Activated naive CD4-positive, alpha-beta T cell treated with anti-CD3 and anti-CD28 coated beads, Interleukin-2, amount 50 U/mL, for 16 hours (primary cell): ENCODE measurements around the gene CCDC185.
"Not testable (repeated sequence)": the region's sequence is repeated elsewhere in the genome, so short reads cannot be mapped to it uniquely, and the experiment has no call there.

Source experiments
- DNase-seq: peaks from one replicate; pipeline ENCODE4 v3.0.0-alpha.2; 2020

CCDC185 gene

DNA sequence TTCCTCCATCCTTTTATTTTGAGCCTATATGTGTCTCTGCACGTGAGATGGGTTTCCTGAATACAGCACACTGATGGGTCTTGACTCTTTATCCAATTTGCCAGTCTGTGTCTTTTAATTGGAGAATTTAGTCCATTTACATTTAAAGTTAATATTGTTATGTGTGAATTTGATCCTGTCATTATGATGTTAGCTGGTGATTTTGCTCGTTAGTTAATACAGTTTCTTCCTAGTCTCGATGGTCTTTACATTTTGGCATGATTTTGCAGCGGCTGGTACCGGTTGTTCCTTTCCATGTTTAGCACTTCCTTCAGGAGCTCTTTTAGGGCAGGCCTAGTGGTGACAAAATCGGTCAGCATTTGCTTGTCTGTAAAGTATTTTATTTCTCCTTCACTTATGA, 6.2 kb downstream of the CCDC185 start:
- not testable (repeated sequence) for DNase-seq

DNA sequence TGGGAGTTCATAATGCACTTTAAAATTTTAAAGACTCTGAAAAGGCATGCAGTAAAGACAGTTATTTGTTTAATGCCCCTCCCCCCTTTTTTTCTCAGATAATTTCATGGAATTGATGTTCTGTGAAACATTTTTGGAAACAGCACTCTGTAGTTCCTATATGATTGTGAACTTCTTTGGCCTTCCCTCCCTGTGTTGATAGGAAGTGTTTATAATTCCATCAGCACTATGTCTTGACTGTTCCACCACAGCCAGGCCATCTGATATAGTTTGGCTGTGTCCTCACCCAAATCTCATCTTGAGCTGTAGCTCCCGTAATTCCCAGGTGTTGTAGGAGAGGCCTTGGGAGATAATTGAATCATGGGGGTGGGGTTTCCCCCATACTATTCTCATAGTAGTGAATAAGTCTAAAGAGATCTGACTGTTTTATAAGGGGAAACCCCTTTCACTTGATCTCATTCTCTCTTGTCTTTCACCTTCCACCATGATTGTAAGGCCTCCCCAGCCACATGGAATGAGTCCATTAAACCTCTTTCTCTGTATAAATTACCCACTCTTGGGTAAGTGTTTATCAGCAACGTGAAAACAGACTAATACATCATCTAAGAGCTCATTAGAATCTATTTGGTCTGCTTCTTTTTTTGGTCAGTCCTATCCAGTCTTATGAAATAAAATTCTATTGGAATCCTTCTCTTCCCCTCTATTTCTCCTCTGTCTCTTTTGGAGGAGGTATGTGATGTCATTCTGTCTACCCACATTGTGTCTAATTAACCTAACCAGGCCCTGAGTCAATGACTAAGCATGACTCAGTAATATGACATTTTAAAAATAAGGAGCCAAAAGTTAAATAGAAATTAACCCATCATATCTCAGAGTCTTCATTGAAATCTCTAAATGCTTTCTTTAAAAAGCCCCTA, 8.9 kb downstream of the CCDC185 start:
- no peak for DNase-seq

DNA sequence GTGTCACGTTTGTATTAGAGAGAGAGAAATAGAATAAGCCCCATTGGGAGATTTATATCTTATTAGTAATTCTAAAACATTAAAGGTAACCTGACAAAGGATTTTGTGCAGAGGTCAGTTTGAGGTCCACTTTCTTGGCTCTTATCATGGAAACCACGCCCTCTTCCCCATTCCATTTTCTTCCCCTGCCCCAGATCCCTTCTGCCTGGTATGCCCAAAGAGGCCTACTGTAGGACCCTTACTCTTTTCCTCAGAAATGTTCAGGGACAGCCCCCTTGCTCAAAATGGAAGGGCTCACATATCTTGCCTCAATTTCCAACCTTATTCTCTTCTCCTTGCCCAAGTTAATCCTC, 9.6 kb downstream of the CCDC185 start:
- no peak for DNase-seq

DNA sequence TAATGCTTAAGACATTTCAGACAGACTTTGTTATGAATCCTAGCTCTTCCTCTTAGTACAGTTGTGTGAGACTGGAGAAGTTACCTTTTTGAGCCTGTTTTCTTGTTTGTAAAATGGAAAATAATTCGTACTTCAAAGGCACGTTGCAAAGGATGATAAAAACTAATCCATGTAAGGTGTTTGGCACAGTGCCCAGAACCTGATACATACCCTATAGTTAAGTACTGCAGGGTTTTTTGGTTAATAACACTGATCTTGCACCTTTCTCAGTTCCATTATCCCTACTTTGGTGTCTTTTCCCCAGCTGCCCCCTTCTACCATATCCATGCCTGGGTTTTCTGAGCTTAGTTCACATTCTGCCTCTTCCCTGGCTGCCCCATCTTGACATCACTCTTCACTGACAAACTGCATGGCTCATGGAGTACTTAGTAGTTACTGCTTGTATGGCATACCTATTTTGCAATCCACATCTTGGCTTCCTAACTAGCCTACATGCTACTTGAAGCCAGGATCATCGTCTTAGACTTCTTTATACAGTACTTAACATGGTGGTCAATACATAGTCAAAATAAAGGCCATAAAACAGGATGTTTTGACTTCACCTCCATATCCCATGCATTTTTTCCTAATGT, 10.1 kb downstream of the CCDC185 start:
- no peak for DNase-seq

DNA sequence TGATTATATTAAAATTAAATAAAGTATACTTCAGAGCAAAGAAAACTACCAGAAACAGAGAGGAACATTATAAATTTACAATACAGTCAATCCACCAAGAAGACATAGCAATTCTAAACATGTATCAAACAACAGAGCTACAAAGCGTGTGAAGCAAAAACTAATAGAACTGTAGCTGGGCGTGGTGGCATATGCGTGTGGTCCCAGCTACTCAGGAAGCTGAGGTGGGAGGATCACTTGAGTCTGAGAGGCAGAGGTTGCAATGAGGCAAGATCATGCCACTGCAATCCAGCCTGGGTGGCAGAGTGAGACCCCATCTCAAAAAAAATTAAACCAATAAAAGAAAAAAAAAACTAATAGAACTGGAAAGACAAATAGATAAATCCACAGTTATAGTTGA, 12.3 kb downstream of the CCDC185 start:
- DNase-seq, result no peak

DNA sequence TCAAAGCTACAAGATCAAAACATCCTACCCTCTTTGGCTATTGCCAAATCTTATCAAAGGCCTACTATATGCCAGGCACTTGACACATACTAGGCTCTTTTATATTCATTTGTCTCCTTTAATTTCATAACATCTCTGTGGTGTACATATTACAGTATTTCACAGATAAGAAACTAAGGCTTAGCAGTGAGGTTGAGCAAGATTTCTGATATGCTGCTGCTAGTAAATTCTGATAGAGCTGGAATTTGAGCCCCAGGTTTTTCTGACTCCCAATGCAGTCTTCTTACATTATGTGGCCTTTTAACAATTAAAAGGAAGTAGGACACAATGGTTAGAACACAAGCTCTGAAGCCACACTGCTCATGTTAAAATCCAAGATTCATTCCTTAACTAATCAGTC, 16.8 kb downstream of the CCDC185 start:
- DNase-seq, result no peak

DNA sequence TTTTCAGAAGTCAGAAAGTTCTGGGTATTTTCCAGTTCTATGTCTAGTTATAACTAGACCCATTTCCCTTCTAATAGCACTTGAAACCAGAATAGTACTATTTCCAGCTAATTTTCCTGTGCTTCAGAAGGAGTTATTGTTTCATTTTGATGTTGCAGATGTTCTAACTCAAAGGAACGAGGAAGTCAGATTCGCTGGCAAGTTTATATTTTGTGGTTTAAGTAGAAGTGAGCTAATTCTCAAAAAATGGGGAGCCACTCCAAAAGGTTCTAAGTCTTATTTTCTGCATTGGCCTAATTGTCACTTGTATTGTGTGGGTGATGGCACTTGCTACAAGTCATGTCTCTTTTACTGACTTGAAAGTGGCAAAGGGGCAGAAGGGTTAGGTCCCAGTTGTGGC, 18.1 kb downstream of the CCDC185 start:
- no peak for DNase-seq

DNA sequence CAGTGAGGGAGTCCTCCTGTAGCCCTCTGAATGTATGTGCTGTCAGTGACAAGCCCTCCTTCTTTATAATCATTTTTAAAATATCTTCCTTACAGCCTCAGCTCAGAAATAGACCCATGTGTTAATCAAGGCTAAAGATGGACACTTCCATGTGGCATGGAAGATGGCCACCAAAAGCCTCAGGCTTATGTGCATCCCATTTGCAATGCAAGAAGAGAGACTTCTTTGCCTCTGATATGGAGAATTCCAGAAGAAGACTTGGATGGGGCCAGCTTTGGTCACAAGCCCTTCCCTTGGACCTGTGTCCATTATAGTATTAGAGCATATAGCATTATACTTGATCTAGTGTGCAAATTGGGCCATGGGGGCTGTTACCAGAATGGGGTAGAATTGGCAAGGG, 18.5 kb downstream of the CCDC185 start:
- no peak for DNase-seq

DNA sequence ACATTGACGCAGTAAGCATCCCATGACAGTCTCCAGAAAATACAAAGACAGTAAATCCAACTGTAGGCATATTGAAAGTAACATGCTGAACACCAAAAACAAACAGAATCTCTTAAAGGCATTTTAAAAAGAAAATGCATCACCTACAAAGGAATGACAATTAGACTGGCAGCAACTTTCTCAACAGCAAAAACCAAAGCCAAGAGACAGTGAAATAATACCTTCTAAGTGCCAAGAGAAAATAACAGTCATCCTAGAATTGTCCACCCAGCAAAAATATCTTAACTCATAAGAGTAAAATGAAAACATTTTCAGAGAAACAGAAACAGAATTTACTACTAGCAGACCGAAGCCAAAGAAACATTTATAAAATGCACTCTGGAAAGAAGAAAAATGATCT, 20.0 kb downstream of the CCDC185 start:
- no peak for DNase-seq

DNA sequence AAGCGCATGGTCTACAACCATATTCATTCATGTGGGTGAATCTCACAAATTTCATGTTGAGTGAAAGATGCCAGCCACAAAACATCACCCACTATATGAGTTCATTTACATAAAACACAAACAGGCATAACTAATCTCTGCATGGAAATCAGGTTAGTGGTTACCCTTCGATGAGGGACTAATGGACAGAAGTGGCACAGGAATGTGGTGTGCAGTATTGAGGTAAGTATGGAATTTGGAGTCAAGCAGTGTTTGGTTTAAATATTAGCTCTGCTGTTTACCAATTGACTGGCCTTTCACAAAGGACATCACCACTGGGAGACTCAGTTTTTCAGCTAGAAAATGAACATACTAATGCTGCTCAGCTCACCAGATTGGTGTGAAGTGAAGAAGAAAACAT, 24.2 kb downstream of the CCDC185 start:
- DNase-seq, result no peak

DNA sequence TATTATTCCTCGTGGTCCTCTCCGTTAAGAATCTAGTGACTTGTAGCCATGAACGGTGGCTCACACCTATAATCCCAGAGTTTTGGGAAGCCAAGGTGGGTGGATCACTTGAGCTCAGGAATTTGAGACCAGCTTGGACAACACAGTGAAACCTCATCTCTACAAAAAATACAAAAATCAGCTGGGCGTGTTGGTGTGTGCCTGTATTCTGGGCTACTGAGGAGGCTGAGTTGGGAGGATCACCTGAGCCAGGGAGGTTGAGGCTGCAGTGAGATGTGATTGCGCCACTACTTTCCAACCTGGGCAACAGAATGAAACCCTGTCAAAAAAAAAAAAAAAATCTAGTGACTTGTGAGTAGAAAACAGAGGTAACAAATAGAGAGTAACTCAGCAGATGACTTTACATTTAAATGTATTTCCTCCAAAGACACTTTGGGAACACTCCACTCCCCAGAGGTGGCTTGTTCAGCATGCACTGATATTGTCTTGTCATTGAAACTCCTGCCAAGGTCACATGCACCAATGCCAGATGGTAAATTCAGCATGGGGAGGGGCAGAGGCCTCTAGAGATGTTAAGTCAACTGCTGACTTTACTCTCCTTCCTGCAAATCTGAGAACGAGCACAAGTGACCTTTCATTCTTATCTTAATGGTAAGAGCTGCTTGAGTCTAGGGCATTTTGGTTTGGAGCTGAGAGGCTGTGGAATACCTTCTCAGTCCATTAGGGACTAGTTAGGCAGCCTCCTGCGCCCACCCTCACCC, 24.9 kb downstream of the CCDC185 start:
- no peak for DNase-seq

DNA sequence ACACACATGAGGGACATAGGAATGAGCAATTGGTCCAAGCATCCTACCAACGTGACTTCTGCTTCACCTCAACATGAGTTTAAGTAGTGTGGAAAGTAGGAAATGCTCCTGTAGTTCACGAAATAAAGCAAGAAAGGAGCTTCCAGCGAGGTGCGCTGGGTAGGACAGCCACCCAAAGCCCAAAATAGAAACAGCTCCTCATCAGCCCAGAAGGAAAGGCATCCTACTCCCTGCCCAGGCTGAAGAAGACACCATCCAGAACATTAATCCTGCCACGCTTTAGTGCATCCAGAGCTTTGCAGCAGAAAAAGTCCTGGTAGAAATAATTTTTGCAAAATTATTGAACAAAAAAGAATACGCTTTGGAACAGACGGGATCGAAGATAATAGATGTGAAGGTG, 25.9 kb downstream of the CCDC185 start:
- no peak for DNase-seq

DNA sequence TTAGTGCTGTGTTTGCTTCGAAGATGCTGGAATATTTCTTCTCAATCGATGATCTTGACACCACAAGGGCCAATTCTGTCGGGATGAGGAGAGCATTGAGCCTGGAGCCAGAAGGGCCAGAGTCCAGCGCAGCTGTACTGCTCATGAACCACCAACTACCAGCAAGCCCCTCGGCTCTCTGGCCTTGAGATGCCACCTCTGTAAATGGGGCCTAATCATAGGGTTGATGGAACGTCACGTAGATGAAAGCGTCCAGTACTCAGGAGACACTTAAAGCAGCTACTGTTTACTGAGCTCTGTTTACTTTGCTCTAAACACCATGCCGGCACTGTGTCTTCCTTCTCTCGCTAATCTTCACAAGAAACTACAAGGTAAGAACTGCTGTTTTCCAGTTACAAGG, 26.3 kb downstream of the CCDC185 start:
- DNase-seq, result no peak

DNA sequence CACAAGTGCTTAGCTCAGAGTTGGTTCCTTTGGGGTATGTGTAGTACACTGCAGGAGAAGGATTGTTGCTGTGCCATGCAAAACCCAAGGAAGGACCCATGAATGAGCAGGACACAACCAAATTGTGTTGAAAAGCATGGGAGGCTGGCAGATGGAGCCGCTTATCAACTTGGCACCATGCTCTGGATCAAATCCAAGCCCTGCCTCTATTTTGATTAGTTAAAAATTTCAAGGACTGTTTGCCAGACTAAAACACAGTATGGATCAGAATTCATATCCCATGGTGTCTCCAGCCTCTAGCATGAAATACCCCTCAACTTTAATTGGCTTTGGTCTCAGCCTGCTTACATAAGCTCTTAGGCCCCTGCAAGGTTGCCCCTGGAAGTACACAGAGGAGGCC, 27.8 kb downstream of the CCDC185 start:
- no peak for DNase-seq

DNA sequence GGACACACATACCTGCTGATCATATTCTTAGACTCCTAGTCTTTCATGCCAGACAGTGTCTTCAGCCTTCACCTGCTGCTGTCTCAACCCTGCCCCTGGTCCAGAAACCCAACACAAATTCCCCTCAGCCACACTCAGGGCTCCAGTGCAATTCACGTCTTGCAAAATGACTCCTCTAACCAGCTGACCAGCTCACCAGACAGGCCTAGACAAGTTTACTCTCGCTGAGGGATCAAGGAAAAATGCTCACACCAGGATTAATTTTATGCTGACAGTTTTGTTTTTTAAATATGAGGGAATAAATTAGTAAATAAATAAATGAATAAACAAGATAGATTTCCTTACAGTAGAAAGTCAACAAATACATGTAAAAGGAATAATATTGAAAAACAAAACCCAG, 28.5 kb downstream of the CCDC185 start:
- no peak for DNase-seq

DNA sequence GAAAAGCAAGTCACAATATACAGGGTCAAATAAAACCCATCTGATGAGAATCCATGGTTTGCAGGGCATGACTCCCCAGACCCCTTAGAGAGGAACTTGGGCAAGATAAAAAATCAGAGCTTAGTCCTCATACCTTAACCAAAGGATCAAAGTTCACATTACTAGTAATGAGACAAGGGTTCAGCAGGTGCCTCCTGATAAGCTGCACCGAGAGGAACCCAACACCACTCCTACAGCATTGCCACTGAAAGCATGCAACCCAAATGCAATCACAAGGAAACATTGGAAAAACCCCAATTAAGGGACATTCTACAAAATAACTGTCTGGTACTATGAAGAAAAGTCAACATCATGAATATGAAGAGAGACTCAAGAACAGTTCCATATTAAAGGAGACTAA, 29.7 kb downstream of the CCDC185 start:
- DNase-seq, result no peak

DNA sequence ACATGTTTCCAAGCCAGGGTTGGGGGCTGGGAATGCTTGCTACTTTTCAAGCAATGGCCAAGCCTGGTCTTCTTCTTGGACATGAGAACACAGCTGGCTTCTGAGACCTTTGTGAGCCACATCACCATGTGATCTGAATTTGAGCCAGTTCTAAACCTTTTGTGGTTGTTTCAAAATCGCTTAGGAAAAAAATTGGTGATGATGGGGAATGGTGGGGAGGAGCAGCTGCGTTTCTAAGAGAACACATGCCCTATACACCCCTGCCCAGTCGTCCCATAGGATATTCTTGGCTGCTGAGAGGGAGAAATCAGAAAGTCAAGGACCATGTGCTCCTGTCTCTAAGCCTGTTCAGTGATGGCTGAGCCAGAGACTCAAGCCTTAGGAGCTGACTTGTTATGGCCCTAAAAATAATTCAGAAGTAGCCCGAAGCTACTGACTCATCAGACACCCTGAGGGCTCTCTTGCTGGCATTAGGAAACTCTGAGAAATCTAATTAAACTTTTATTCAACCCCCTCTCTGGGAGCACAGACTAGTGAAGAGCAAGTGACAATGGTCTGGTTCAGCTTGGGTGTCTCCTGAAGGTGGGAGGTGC, 30.5 kb downstream of the CCDC185 start:
- DNase-seq, result no peak

DNA sequence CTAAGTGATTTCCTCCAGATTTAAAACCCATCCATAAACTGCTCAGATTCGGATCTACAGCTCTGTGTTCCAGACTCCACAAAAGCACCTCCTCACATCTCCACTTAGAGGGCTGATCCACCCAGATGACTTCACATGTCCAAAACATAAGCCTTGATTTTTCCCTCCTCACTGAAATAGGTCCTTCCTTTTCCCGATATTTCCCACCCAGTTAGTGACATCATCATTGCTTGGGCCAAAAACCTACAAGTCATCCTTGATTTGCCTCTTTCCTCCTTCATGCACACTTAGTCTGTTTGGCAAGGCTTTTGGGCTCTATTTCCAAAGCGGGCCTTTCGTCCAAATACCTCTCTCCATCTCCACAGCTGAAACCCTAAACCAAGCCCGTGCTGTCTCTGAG, 32.3 kb downstream of the CCDC185 start:
- DNase-seq, result no peak

DNA sequence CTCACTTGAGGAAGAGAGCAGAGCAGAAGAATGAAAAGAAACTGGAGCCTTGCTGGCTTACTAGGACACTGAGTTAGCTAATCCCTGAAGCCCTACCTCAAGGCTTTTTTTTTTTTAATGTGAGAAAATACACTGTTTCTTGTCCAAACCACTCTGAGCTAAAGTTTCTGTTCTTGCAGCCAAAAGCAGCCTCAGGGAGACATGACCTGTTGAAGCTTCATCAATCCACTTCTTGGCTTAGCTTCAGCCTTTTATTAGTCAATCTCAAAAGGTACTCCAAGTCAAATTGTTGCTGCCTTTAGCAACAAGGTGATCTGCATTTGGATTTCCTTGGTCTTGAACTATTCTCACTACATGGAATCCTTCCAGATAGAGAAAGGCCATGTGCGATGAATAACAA, 33.7 kb downstream of the CCDC185 start:
- DNase-seq, result no peak

DNA sequence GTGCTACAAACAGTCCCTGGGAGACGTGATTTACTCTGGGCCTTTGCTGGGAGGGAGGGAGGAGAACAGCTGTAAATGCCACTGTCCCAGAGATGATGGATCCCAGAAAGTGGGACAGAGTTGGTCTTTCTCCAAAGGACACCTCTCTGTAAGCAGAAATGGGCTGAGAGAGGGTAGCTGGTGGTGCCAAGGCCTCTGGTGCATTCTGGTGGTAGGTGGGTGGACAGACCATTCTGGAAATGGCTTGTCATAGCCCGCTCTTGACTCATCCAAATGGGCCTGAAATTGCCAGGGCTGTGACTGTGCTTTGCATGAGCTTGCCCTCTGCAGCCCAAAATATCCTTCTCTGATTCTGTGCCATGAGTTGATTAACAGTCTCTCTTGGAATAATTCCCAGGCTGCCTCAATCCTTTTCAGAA, 36.1 kb downstream of the CCDC185 start:
- no peak for DNase-seq

DNA sequence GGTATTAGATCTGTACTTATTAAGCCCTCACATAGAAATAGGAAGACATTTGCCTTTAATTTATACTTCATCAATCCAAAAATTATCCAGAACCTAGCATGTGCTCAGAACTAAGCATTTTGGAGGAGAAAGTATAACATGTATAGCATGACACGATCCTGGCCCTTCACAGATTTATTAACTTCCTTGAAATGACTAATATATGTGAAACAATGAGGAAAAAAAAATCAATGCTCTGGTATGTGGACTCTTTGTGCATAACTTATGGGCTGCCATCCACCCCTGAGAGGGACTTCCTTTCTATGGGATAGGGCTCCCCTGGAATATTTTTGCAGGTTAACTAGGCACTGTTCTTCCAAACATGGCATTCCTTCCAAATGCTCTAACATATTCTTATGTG, 36.6 kb downstream of the CCDC185 start:
- DNase-seq, result no peak

DNA sequence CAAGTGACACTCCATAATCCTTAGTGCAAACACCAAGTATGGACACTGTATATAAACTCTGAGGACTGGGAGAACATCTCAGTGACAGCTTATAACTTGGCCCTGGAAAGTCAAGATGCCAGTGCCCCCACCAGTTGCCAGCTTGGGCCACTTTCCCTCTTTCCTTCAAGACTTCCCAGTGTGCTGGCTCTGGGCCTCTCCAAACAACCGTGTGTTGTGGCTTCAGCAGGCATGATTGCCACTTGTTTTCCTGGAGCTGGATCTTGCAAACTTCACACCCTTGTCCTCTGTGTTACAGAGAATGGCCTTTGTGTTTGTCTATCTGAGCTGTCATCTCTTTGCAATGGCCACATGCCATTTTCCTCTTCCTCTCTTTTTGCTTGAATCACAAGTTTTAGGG, 37.0 kb downstream of the CCDC185 start:
- no peak for DNase-seq

DNA sequence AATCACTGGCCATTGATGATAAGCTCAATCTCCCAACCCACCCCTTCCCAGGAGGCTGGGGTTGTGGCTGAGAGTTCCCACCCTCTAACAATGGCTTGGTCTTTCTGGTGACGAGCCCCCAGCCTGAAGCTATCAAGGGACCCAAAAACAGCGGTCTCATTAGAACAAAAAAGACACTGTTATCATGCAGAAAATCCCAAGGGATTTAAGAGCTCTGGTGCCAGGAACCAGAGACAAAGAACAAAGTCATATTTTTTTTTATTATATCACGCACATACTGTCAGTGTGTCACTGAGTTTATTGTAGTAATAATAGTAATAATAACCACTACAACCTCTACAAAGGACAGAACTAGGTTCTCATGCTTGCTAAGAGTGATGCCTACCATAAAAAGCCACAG, 43.9 kb downstream of the CCDC185 start:
- DNase-seq, result no peak

DNA sequence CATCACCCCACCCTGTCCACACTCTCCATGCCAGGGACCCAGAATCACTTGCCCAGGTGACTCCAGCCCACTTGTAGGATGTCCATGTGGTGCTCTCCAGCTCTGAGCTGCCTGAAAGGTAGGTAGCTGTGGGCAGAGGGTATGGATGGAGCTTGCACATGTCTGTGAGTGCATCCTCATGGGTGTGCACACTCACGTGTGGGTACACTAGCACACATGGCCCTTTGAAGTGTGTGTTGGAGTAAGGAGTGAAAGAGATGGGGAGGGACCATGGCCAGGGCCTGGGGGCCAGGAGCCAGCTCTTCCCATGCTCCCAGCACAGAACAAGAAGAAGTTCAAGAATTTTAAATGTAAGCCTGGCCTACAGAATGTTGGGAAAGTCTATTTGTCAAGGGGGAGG, 50.2 kb downstream of the CCDC185 start:
- DNase-seq, result no peak
